Thyroid gland (tissue), 4 donors: ENCODE results near the gene UBASH3B. TPM values are rescaled to one million over a fixed set of nuclear protein-coding genes. Genes with fewer than 3 reads are reported as not detected.

Source experiments
- DNase-seq, 2 donors: peaks; one replicate each; pipeline ENCODE4 v3.0.0-alpha.2; 2019
- H3K27ac ChIP-seq, 3 donors: fragments of 200-600 bp; sonication (generic); 1 replicate in 2 of 3; 2 replicates in 1 of 3; pipeline ENCODE4 v1.5.1; 2016 to 2019; ENCODE audit warnings: mild to moderate bottlenecking in 1 of 3, moderate library complexity in 1 of 3
- H3K27me3 ChIP-seq: fragments of 200-600 bp; sonication (generic); one replicate; pipeline ENCODE4 v1.5.1; 2019
- H3K36me3 ChIP-seq, 2 donors: fragments of 200-600 bp; sonication (generic); one replicate each; pipeline ENCODE4 v1.5.1; 2016 to 2019
- H3K4me1 ChIP-seq, 2 donors: fragments of 200-600 bp; sonication (generic); one replicate each; pipeline ENCODE4 v1.5.1; 2017 to 2019
- H3K4me3 ChIP-seq, 3 donors: fragments of 200-600 bp; sonication (generic); replicated peaks in 1 of 3; 1 replicate in 2 of 3; 2 replicates in 1 of 3; pipeline ENCODE4 v1.5.1; 2016; ENCODE audit warnings: mild to moderate bottlenecking in 1 of 3
- H3K9me3 ChIP-seq: fragments of 200-600 bp; sonication (generic); one replicate; pipeline ENCODE4 v1.5.1; 2017
- POLR2A ChIP-seq, 2 donors: fragments of 450-650 bp; IDR thresholded peaks; one replicate each; pipeline ENCODE4 v1.6.1; 2017; ENCODE audit warnings: antibody characterized with exemption in 2 of 2, mild to moderate bottlenecking in 2 of 2, moderate library complexity in 1 of 2
- whole genome bisulfite sequencing, 2 donors: methylation state at CpG; one replicate each; pipeline ENCODE4 v1.1.5; 2017; 5-methylcytosine and 5-hydroxymethylcytosine counted together
- intact Hi-C: fragments of 100-400 bp; cut with DNase I; formaldehyde crosslinking; loops from one replicate; pipeline ENCODE4 v1.15.1; 2023
- total RNA-seq, 4 donors: library from RNA; depleted of rRNA; stranded (reverse); fragments of >200 nt; gene quantifications; one replicate each; pipeline ENCODE4 v1.2.3, GENCODE V29; 2016
- TF ChIP-seq, protein P1 (sequence below), 6 experiments: fragments of 200-600 bp in 3 of 6; fragments of 450-650 bp in 3 of 6; sonication (generic) in 3 of 6; IDR thresholded peaks; one replicate each; pipeline ENCODE4 v1.5.1; 2016 to 2019; ENCODE audit warnings: antibody characterized with exemption in 6 of 6, mild to moderate bottlenecking in 2 of 6, inconsistent platforms in 1 of 6, moderate library complexity in 1 of 6

UBASH3B gene
- total RNA-seq, 4 donors from 2014 or later = 4.3 to 16.6 (median 9.1) TPM

DNA sequence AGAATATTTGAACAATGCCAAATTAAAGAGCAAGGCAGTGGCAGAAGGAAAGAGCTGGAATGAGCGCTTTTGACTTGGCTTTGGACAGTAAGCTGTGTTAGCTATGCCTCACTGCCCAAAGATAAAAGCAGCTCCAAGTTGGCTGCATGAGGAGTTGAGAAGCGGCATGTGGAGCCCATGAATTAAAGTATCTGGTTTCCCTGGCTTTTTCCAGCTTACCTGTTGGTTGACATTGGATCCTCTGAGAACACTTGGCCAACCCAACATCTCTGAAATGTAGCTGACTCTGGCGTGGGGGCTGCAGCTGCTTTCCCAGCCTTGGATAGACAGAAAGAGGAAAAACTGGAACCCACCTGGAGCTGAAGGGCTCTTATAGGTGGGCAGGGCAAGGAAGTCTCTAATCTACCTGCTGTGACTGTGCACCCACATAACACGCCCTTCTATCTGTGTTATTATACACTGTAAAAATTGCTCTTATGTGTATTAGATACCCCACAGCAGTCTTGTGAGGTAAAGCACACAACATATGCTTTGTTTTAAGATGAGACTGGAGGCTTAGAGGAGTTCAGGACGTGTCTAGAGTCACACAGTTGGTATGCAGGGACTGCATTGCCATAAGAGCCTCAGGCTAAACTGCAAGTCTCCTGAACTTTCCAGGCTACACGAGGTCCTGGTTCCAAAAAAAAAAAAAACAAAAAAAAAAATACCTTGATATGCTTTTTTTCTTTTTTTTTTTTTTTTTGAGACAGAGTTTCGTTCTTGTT lies 5.8 kb downstream of the UBASH3B start:
- Histone ChIP-seq H3K27me3 (no peaks in the 10 kb centered on the region), H3K27ac (no peak overlapping the region), H3K9me3 (no peaks in the 10 kb centered on the region), H3K4me1 (peaks cover 10 to 30% of the 10 kb centered on the region in 2 donors), H3K36me3 (no peaks in the 10 kb centered on the region), H3K4me3 (no peak overlapping the region)
- WGBS, 2 donors = 38 to 50% methylated on average over 7 of the region's 7 CpGs
- peak; percentile 62 for DNase-seq
- intact Hi-C loops = no loop called here
- TF ChIP-seq POLR2A (IDR thresholded peaks at IDR 0.05) = no peak
- TF ChIP-seq, protein P1, sequence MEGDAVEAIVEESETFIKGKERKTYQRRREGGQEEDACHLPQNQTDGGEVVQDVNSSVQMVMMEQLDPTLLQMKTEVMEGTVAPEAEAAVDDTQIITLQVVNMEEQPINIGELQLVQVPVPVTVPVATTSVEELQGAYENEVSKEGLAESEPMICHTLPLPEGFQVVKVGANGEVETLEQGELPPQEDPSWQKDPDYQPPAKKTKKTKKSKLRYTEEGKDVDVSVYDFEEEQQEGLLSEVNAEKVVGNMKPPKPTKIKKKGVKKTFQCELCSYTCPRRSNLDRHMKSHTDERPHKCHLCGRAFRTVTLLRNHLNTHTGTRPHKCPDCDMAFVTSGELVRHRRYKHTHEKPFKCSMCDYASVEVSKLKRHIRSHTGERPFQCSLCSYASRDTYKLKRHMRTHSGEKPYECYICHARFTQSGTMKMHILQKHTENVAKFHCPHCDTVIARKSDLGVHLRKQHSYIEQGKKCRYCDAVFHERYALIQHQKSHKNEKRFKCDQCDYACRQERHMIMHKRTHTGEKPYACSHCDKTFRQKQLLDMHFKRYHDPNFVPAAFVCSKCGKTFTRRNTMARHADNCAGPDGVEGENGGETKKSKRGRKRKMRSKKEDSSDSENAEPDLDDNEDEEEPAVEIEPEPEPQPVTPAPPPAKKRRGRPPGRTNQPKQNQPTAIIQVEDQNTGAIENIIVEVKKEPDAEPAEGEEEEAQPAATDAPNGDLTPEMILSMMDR (IDR thresholded peaks at IDR 0.05) = no peak

DNA sequence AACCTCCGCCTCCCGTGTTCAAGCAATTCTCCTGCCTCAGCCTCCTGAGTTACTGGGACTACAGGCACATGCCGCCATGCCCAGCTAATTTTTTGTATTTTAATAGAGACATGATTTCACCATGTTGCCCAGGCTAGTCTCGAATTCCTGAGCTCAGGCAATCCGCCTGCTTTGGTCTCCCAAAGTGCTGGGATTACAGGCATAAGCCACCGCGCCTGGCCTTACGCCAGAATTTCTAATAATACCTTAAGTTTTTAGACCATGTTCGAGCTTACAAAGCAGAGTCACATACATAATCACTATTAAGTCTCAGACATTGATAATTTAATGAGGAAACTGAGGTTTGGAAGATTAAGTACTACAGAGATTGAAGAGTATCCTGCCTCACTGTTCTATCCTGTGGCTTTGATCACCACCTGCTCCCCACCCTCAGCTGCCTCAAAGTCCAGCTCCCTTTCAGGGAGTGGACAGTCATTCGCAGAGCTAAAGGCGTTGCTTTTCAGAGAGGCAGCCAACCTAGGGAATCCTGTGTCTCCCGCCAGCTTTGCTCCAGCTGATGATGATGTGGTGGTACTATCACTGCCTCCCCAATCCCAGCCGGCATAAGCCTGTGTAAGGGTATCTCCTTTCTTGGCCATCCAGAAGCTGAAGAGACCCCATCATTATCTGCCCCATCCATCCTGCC lies 7.7 kb downstream of the UBASH3B start:
- Histone ChIP-seq H3K4me3 (no peak overlapping the region), H3K4me1 (peaks cover 4 to 21% of the 10 kb centered on the region in 2 donors), H3K27me3 (no peaks in the 10 kb centered on the region), H3K27ac (no peak overlapping the region), H3K36me3 (no peaks in the 10 kb centered on the region), H3K9me3 (no peaks in the 10 kb centered on the region)
- 93 to 96% methylated on average over 13 of the region's 13 CpGs for WGBS, 2 donors
- intact Hi-C loops = no loop called here
- DNase-seq = no peak
- TF ChIP-seq, protein P1 (IDR thresholded peaks at IDR 0.05) = no peak
- no peak for TF ChIP-seq POLR2A (IDR thresholded peaks at IDR 0.05)

DNA sequence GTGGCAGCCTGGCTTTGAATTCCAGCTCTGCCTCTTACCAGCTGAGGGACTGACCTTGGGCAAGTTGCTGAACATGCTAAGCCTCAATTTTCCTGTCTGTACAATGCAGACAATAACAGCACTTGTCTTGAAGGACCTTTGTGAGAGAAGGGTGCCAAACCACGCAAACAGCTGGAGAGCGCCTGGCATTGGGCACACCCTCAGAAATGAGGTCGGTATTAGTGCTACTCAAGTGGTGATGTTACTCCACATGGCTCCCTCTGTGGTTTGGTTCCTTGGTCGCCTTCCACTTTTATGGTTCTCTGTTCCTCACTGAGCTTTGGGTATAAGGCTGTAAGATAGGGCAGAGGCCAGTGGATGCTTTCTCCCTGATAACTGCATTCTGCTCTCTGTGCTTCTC lies 8.2 kb downstream of the UBASH3B start:
- Histone ChIP-seq H3K36me3 (no peaks in the 10 kb centered on the region), H3K27me3 (no peaks in the 10 kb centered on the region), H3K9me3 (no peaks in the 10 kb centered on the region), H3K4me1 (peaks cover 4 to 21% of the 10 kb centered on the region in 2 donors), H3K4me3 (no peak overlapping the region), H3K27ac (no peak overlapping the region)
- no peak for DNase-seq
- 79 to 90% methylated on average over 4 of the region's 4 CpGs for WGBS, 2 donors
- intact Hi-C loops = no loop called here
- no peak for TF ChIP-seq POLR2A (IDR thresholded peaks at IDR 0.05)
- TF ChIP-seq, protein P1 (IDR thresholded peaks at IDR 0.05) = no peak

DNA sequence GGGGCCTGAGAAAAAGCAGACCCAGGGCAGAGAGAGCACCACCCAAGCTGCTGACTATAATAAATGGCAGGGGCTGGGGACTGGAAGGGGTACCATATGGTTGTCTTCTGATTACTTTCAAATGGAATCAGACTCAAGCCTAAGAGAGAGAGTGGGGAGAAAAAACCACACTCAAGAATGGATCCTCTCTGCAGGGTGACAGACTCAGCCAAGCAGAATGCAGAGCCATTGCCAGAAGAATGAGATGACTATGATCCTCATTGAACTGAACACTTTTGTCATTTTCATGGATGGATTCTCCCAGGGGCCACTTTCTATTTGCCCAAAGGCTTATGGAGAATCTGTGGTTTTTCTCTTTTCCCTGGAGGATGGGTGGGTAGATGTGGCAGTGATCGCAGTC lies 8.7 kb downstream of the UBASH3B start:
- WGBS, 2 donors = 85 to 95% methylated on average over 1 of the region's 1 CpG
- TF ChIP-seq, protein P1 (IDR thresholded peaks at IDR 0.05) = no peak
- no peak for TF ChIP-seq POLR2A (IDR thresholded peaks at IDR 0.05)
- H3K9me3 ChIP-seq = no peaks in the 10 kb centered on the region
- H3K27ac ChIP-seq = no peak overlapping the region
- H3K4me3 ChIP-seq = no peak overlapping the region
- intact Hi-C loops = no loop called here
- DNase-seq = no peak
- H3K27me3 ChIP-seq = no peaks in the 10 kb centered on the region
- H3K36me3 ChIP-seq = no peaks in the 10 kb centered on the region
- peaks cover 4 to 21% of the 10 kb centered on the region in 2 donors for H3K4me1 ChIP-seq

DNA sequence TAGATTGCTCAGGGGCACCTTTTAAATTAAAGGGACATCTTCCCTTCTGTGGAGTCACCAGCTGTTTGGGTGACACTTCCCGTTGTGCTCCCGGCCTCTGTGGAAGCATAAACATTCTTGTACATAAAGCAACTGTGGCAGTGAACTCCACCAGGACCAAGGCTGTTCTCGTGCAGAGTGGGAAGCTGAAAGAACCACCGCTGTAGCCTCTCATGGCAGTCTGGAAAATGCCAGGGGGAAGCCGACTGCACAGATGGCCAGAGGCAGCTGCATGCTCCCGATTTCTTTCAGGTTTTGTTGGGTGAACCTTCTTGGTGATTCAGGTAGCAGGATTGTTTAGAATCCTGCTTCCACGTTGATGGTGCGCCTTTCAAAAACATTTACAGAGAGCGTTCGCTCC lies 10.3 kb downstream of the UBASH3B start:
- Histone ChIP-seq H3K27me3 (no peaks in the 10 kb centered on the region), H3K4me1 (peaks cover 2 to 8% of the 10 kb centered on the region in 2 donors), H3K36me3 (no peaks in the 10 kb centered on the region), H3K27ac (no peak overlapping the region), H3K9me3 (no peaks in the 10 kb centered on the region), H3K4me3 (no peak overlapping the region)
- intact Hi-C loops = no loop called here
- TF ChIP-seq, protein P1 (IDR thresholded peaks at IDR 0.05) = no peak
- no peak for TF ChIP-seq POLR2A (IDR thresholded peaks at IDR 0.05)
- no peak for DNase-seq
- WGBS, 2 donors = 83 to 86% methylated on average over 10 of the region's 10 CpGs
